Central memory CD8-positive, alpha-beta T cell (primary cell): ENCODE data around the gene DUSP16.
"Not testable (repeated sequence)": the region's sequence is repeated elsewhere in the genome, so short reads cannot be mapped to it uniquely, and the experiment has no call there.

Experiments used
- ATAC-seq: fragments of 150-1000 bp; cut with Tn5 transposase; replicated peaks from 2 replicates; pipeline ENCODE4 v1.10.0; 2022; ENCODE audit warnings: mild to moderate bottlenecking, moderate FRiP score, moderate number of reproducible peaks; ENCODE audit not compliant: poor library complexity, severe bottlenecking; ENCODE audit errors: extremely low read depth
- DNase-seq, 2 donors: peaks; one replicate each; pipeline ENCODE4 v3.0.0; 2021; ENCODE audit warnings: low spot score in 2 of 2
- H3K27ac Mint-ChIP-seq: one replicate; pipeline ENCODE4 v1.8.0; 2022; ENCODE audit warnings: low read depth, mild to moderate bottlenecking, moderate library complexity, mixed read lengths
- H3K27me3 Mint-ChIP-seq: one replicate; pipeline ENCODE4 v1.8.0; 2022; ENCODE audit warnings: mixed read lengths
- H3K36me3 Mint-ChIP-seq: one replicate; pipeline ENCODE4 v1.8.0; 2022; ENCODE audit warnings: mild to moderate bottlenecking, moderate library complexity, mixed read lengths; ENCODE audit not compliant: insufficient read depth
- H3K4me1 Mint-ChIP-seq: one replicate; pipeline ENCODE4 v1.8.0; 2022; ENCODE audit warnings: mixed read lengths
- H3K4me3 Mint-ChIP-seq: one replicate; pipeline ENCODE4 v1.8.0; 2022; ENCODE audit warnings: mild to moderate bottlenecking, moderate library complexity, mixed read lengths
- H3K9me3 Mint-ChIP-seq: one replicate; pipeline ENCODE4 v1.8.0; 2022; ENCODE audit warnings: mixed read lengths

The DUSP16 gene

DNA sequence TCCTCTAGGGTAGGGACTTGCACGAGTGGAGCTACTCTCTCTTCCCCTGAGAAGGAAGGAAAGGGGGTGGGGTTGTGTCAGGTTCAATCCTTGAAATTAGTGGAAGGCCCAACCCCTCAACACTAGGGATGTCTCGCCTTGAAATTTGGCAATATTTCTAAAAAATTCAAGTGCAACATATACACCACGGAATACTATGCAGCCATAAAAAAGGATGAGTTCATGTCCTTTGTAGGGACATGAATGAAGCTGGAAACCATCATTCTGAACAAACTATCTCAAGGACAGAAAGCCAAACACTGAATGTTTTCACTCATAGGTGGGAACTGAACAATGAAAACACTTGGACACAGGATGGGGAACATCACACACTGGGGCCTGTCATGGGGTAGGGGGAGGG lies 33.9 kb upstream of the DUSP16 start:
- H3K4me3 Mint-ChIP-seq, H3K27ac Mint-ChIP-seq, H3K4me1 Mint-ChIP-seq, DNase-seq, ATAC-seq, H3K27me3 Mint-ChIP-seq, H3K36me3 Mint-ChIP-seq, H3K9me3 Mint-ChIP-seq: not testable (repeated sequence)

DNA sequence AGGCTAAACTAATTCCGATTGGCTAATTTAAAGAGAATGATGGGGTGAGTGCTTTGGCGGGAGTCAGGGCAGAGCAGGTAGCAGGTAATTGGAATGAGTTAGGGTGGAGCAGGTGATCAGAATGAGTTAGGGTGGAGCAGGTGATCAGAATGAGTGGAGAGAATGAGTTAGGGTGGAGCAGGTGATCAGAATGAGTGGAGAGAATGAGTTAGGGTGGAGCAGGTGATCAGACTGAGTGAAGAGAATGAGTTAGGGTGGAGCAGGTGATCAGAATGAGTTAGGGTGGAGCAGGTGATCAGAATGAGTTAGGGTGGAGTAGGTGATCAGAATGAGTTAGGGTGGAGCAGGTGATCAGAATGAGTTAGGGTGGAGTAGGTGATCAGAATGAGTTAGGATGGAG lies 33.3 kb upstream of the DUSP16 start:
- not testable (repeated sequence) for H3K27me3 Mint-ChIP-seq, H3K4me1 Mint-ChIP-seq, ATAC-seq, DNase-seq, H3K4me3 Mint-ChIP-seq, H3K27ac Mint-ChIP-seq, H3K36me3 Mint-ChIP-seq, H3K9me3 Mint-ChIP-seq

DNA sequence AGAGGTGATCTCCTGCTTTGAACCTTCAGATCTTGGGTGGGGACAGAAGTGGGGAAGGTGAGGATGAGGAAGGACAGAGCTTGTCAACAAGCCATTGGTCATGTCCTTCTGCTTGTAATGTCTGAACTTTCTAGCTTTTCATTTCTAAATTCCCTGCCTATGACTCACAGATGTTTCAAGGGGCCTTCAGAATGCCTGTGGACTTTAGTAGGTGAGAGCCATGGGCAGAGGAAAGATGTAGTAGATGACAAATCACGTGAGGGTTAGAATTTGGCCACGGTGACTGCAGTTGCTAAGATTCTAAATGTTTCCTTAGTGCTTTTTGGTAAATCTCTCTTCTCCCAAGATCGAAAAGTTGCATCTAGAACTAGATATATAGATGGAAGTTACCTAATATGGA lies 30.3 kb upstream of the DUSP16 start:
- no peak overlapping the region for H3K4me3 Mint-ChIP-seq
- ATAC-seq (no peak), DNase-seq (no peak)
- H3K4me1 Mint-ChIP-seq: peaks cover 4% of the 10 kb centered on the region
- no peak overlapping the region for H3K27ac Mint-ChIP-seq
- peaks cover 5% of the 10 kb centered on the region for H3K9me3 Mint-ChIP-seq
- no peaks in the 10 kb centered on the region for H3K36me3 Mint-ChIP-seq
- H3K27me3 Mint-ChIP-seq: peaks cover 14% of the 10 kb centered on the region

DNA sequence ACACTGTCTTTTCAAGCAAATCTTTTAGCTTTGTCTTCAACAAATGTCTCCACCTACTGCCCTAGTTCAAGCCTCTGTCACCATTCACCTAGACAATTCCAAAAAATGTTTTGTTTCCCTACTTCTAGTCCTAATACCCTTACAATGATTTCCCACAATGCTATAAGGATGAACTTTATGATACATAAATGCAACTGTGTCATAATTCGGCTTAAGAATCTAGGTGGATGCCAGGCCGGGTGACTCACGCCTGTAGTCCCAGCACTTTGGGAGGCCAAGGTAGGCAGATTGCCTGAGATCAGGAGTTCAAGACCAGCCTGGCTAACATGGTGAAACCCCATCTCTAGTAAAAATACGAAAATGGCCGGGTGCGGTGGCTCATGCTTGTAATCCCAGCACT lies 28.3 kb upstream of the DUSP16 start:
- Mint-ChIP-seq H3K27me3 (peaks cover 19% of the 10 kb centered on the region), H3K4me3 (no peak overlapping the region), H3K27ac (no peak overlapping the region), H3K36me3 (no peaks in the 10 kb centered on the region), H3K4me1 (peaks cover 4% of the 10 kb centered on the region), H3K9me3 (peaks cover 5% of the 10 kb centered on the region)
- ATAC-seq (no peak), DNase-seq (no peak)

DNA sequence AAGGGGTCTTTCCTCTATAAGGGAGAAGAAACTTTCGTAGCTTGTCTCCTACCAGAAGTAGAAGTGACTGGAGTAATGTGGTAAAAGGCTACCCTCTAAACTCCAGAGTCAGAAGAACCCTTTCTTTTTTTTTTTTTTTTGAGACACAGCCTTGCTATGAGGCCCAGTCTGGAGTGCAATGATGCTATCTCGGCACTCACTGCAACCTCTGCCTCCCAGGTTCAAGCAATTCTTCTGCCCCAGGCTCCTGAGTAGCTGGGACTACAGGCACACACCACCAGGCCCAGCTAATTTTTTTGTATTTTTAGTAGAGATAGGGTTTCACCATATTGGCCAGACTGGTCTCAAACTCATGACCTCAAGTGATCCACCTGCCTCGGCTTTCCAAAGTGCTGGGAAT lies 25.8 kb upstream of the DUSP16 start:
- not testable (repeated sequence) for H3K9me3 Mint-ChIP-seq, H3K36me3 Mint-ChIP-seq, ATAC-seq

DNA sequence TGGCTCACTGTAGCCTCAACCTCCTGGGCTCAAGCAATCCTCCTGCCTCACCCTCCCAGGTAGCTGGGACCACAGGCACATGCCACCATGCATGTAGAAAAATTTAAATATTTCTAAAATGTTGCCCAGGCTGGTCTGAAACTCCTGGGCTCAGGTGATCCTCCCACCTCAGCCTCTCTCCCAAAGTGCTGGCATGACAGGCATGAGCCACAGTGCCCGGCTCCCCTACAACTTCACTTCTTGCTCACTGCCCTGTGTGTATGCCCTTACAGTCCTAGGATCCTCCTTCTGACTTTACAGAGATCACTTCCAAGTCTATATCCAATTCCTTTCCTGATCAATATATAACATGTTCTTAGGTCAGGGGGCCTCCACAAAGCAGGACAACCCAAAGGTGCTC lies 25.2 kb upstream of the DUSP16 start:
- peaks cover 29% of the 10 kb centered on the region for H3K27me3 Mint-ChIP-seq
- no peak for ATAC-seq
- H3K4me1 Mint-ChIP-seq: peaks cover 6% of the 10 kb centered on the region
- no peaks in the 10 kb centered on the region for H3K36me3 Mint-ChIP-seq
- H3K27ac Mint-ChIP-seq: no peak overlapping the region
- DNase-seq: no peak
- H3K9me3 Mint-ChIP-seq: peaks cover 5% of the 10 kb centered on the region
- H3K4me3 Mint-ChIP-seq: no peak overlapping the region

More for the DNA sequence above, 25.8 kb upstream of the DUSP16 start:
- peaks cover 24% of the 10 kb centered on the region for H3K27me3 Mint-ChIP-seq
- H3K4me1 Mint-ChIP-seq, H3K27ac Mint-ChIP-seq, DNase-seq, H3K4me3 Mint-ChIP-seq: not testable (repeated sequence)

DNA sequence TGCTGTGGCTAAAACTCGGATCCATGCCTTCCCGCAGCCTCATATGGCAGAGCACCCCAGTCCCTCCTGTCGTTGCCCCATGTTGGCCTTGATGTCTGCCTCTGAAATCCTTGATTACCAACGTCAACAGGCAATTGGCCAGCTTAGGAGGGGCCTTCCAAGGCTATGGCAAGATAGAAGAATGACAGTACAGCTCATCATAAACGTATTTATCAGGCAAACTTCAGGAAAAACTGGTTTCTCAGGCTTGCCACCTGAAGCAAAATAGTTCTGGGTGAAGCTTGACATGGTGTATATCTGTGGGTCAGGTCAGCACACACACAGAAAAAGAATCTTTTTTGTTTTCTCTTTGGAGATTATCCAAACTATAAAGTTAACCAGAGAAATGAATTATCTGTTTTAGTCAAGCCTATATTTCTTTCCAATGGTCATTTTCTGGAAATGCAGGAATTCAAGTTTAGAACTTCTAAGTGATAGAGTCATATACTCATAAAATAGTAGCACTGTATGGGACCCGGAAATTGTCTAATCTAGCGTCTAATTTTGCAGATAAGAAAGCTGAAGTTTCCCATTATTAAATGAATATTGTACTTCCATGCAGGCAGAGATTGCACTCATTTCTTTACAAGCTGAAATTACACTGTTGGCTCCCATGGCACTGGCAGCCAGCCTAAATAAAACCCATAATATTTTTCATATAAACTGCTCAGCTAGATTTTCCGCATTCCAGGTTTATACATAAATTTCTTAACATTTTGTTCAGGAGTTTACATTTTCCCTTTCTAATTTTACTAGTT lies 24.4 kb upstream of the DUSP16 start:
- DNase-seq: no peak
- Mint-ChIP-seq H3K4me1 (peaks cover 14% of the 10 kb centered on the region), H3K9me3 (peaks cover 5% of the 10 kb centered on the region), H3K27me3 (peaks cover 30% of the 10 kb centered on the region), H3K36me3 (no peaks in the 10 kb centered on the region), H3K27ac (no peak overlapping the region), H3K4me3 (no peak overlapping the region)
- ATAC-seq: no peak

DNA sequence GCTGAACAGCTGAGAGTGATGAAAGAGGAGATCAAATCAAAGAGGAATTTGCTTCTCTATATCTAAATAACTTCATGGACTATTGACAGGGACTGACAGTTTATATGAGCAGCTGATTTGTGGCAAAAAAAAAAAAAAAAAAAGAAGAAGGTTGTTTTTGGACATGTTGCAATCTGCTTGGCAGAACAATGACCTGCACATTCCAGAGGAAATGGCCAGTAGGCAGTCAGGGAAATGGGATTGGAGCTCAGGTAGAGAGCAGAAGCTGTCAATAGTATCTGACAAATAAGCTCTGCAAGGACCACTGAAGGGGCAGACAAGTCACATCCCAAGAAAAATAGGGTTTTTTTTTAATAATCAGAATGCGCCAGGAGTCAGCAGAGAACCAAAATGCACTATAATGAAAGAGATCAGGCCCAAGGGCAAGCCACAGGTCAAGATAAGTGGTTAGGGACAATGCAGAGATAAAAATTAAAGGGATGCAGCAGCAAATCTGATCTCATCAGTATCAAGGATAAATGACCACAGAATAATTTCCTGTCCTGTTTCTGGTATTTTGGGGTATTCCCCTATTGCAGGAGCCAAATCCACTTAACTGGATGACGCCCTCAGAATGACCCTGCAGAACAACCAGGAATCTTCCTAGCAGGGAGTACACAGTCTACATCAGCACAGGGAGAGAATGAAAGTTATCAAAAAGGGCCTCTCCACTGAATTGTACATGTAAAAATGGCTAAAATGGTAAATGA lies 22.6 kb upstream of the DUSP16 start:
- peaks cover 16% of the 10 kb centered on the region for H3K4me1 Mint-ChIP-seq
- no peak for DNase-seq
- peaks cover 5% of the 10 kb centered on the region for H3K9me3 Mint-ChIP-seq
- no peak overlapping the region for H3K27ac Mint-ChIP-seq
- peaks cover 30% of the 10 kb centered on the region for H3K27me3 Mint-ChIP-seq
- no peaks in the 10 kb centered on the region for H3K36me3 Mint-ChIP-seq
- H3K4me3 Mint-ChIP-seq: no peak overlapping the region
- no peak for ATAC-seq

DNA sequence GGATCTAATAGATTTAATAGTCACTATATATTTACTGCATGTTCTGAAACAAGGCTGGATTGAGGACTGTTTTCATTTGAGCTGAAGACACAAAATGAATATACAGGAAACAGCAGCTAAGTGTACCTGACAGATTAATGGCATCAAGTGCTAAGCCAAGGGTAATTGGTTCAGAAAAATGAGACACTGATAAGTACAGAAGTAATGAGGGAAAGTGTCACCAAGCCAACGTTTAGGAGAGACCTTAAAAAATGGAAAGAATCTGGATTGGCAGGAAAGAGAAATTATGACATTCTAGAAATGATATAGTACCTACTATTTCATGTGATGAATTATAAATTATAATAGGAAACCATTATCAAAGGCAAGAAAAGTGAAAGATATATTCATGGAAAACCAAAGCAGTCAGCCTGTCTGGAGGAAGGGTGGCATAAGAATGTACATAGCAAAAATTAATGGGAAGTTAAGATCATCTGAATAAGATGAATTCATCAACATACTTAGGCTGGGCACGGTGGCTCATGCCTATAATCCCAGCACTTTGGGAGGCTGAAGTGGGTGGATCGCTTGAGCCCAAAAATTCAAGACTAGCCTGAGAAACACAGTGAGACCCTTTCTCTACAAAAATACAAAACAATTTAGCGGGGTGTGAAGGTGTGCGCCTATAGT lies 21.0 kb upstream of the DUSP16 start:
- DNase-seq (no peak), ATAC-seq (no peak)
- H3K9me3 Mint-ChIP-seq: no peaks in the 10 kb centered on the region
- no peak overlapping the region for H3K4me3 Mint-ChIP-seq
- no peak overlapping the region for H3K27ac Mint-ChIP-seq
- peaks cover 21% of the 10 kb centered on the region for H3K27me3 Mint-ChIP-seq
- H3K4me1 Mint-ChIP-seq: peaks cover 11% of the 10 kb centered on the region
- H3K36me3 Mint-ChIP-seq: no peaks in the 10 kb centered on the region

DNA sequence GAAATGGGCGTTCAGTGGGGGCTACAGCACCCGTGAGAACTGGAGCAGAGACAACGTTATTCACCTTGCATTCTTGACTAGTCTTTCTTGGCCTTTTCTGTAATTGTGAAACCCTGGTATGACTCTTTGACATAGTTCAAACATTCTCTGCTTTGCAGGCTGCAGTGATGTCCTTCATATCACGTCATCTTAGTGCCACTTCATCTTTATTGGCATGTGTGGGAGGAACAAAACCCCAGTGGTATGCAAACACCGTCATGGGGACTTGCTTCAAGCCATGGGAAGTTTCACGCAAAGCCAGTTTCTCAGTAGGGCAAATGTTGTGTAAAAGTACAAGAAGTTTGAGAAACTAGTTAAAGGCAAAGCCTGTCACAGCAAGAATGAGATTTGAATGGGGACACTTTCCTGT lies 20.2 kb upstream of the DUSP16 start:
- ATAC-seq: peak; percentile 32
- Mint-ChIP-seq H3K9me3 (no peaks in the 10 kb centered on the region), H3K27ac (no peak overlapping the region), H3K27me3 (peaks cover 15% of the 10 kb centered on the region), H3K4me1 (peaks cover 11% of the 10 kb centered on the region), H3K36me3 (no peaks in the 10 kb centered on the region), H3K4me3 (no peak overlapping the region)
- no peak for DNase-seq

DNA sequence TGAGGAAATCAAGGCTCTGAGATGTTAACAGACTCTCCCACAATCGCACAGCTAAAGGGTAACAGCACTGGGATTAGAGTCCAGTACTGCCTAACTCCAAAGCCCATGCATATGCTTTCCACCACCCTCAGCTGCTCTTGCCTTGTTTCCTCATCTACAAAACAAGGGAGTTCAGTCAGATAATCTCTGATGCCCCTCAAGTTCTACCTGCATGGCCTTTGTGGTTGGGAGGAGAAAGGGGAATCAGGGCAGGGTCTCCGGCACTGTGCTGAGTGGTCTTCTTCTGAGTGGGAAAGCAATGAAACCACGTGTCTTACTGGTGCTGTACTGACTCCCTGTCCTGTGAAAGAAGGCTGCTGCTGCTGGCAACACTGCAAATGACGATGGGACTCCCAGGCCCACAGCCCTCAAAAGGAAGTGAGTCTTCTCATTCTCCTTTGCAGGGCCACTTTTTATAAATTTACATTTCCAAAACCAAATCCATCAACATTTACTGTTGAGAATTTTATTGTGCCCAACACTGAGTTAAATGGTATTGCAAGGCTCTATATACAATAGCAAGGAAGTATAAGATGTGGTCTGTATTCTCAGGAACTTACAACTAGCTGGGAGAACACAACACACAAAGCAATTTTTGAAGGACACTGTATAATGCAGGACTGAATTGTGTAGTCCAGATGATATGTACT lies 19.7 kb upstream of the DUSP16 start:
- no peak overlapping the region for H3K4me3 Mint-ChIP-seq
- no peaks in the 10 kb centered on the region for H3K9me3 Mint-ChIP-seq
- peaks cover 11% of the 10 kb centered on the region for H3K4me1 Mint-ChIP-seq
- no peak overlapping the region for H3K27ac Mint-ChIP-seq
- DNase-seq (no peak), ATAC-seq (no peak)
- H3K36me3 Mint-ChIP-seq: no peaks in the 10 kb centered on the region
- peaks cover 11% of the 10 kb centered on the region for H3K27me3 Mint-ChIP-seq

DNA sequence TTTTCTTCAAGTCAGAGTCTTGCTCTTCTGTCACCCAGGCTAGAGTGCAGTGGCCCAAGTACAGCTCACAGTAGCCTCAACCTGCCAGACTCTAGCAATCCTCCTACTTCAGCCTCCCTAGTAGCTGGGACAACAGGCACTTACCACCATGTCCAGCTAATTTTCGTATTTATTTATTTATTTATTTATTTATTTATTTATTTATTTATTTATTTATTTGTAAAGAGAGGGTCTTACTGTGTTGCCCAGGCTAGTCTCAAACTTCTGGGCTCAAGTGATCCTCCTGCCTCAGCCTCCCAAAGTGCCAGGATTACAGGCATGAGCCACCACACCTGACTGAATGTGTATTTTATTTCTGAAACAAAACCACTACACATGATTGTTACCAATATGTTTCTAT lies 18.1 kb upstream of the DUSP16 start:
- not testable (repeated sequence) for H3K36me3 Mint-ChIP-seq, H3K4me3 Mint-ChIP-seq, DNase-seq, H3K27ac Mint-ChIP-seq, H3K9me3 Mint-ChIP-seq, ATAC-seq
- Mint-ChIP-seq H3K4me1 (peaks cover 11% of the 10 kb centered on the region), H3K27me3 (peaks cover 11% of the 10 kb centered on the region)
